ENCODE data around the gene PRF1.
"Not testable (repeated sequence)": the region's sequence is repeated elsewhere in the genome, so short reads cannot be mapped to it uniquely, and the experiment has no call there.

- TF ChIP-seq CTCF (conservative IDR thresholded peaks at IDR 0.05); ZFX (IDR thresholded peaks at IDR 0.05): not testable (repeated sequence)
Measured at GRCh38 chr10:70581176-70581575, 21.4 kb downstream of the PRF1 start.

Measured in C4-2B (cell line).